Mesodermal cell (in vitro differentiated cells): ENCODE measurements around the gene KCNK10.

Experiments
- H3K27ac ChIP-seq: 2 replicates; pipeline ENCODE4 v1.7.0; 2013; ENCODE audit warnings: mild to moderate bottlenecking, low read depth, low read length, moderate library complexity; ENCODE audit not compliant: severe bottlenecking
- H3K36me3 ChIP-seq: 2 replicates; pipeline ENCODE4 v1.7.1; 2013; ENCODE audit warnings: mild to moderate bottlenecking, low read length, moderate library complexity; ENCODE audit not compliant: control insufficient read depth, insufficient read depth
- H3K4me1 ChIP-seq: one replicate; pipeline ENCODE4 v1.7.1; 2013; ENCODE audit warnings: mild to moderate bottlenecking, low read length; ENCODE audit not compliant: insufficient read depth, control insufficient read depth, poor library complexity, severe bottlenecking
- H3K4me3 ChIP-seq: 2 replicates; pipeline ENCODE4 v1.7.0; 2013; ENCODE audit warnings: low read length, control low read depth, mild to moderate bottlenecking; ENCODE audit not compliant: insufficient read depth, poor library complexity, severe bottlenecking; ENCODE audit errors: extremely low read depth
- H3K9me3 ChIP-seq: 2 replicates; pipeline ENCODE4 v1.7.1; 2013; ENCODE audit warnings: mild to moderate bottlenecking, low read length, moderate library complexity; ENCODE audit not compliant: control insufficient read depth
- WGBS, 2 experiments: methylation state at CpG; one replicate each; pipeline ENCODE4 v1.1.5; 2013; ENCODE audit warnings: missing lambda C conversion rate in 2 of 2; ENCODE audit not compliant: insufficient coverage in 2 of 2; 5-methylcytosine and 5-hydroxymethylcytosine counted together

Gene KCNK10

DNA sequence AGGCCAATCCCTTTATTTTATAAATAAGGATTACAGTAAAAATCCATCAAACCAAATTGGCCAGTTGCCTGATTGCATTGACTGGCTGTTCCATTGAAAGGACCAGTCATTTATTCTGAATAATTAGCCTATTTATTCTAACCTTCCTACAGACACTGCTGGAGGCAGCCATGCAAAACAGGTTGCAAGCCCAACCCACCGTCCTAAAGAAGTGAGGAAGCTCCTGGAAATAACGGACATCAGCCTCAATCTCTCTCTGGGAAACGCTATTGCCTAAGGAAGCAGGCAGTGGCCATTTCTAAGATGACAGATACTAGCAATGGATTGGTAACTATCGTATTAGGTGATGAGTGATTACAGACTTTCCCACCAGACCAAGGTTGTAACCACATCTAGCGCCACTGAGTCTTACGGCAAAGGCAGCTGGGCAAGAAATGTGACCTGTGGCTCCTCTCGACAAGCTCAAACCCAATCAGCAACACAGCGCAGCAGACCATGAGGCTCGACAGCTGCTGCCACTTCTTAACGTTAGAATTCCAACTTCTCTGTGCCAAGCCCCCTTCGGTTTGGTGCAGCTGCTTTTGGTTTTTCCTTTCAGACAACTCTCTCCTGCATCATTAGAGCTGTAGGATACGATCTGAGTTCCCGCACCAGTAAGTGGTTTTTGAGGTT is 134.2 kb downstream of the KCNK10 start:
- Histone ChIP-seq H3K4me3 (no peak overlapping the region), H3K36me3 (no peaks in the 10 kb centered on the region), H3K27ac (no peak overlapping the region), H3K4me1 (no peaks in the 10 kb centered on the region), H3K9me3 (no peaks in the 10 kb centered on the region)
- WGBS, 2 experiments: 48 to 59% methylated on average over 10 to 11 of the region's 13 CpGs

DNA sequence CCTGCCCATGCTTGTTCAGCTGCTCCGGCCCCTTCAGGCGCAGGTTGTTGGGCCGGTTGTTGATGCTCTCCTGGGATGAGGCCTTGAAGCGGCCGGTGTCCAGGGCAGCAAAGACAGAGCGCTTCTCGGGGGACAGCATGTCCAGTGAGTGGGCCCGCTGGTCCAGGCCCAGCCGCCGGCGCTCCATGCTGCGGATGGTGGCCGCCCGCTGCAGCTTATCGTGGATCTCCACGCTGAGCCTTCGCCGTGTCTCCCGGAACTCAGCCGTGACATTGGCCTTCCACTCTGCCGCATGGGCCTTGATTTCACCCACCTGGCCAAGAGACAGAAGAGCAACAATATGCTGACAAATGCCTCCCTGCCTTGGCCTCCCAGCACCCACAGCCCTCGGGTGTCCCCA is 137.2 kb downstream of the KCNK10 start:
- Histone ChIP-seq H3K36me3 (no peaks in the 10 kb centered on the region), H3K27ac (no peak overlapping the region), H3K9me3 (no peaks in the 10 kb centered on the region), H3K4me3 (no peak overlapping the region), H3K4me1 (no peaks in the 10 kb centered on the region)
- WGBS, 2 experiments: 95 to 97% methylated on average over 21 to 22 of the region's 22 CpGs

DNA sequence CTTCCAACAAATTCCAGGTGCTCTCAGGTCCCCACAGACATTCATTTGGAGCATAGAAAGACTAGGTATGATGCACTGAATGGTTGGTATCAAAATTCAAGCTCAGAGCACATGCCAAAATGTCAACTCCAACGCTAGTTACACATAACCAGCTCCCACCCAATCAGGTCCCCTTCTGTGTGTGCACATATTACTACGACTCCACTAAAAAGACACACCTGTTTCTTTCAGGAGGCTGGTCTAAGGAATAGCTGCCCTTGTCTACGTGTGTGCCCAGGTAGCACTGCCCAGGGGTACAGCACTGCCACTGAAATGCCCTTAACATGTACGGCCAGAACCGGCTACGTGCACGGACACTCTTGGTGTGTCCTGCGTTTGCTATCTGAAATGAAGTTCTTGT is 138.1 kb downstream of the KCNK10 start:
- no peak overlapping the region for H3K4me3 ChIP-seq
- WGBS, 2 experiments: 88 to 91% methylated on average over 7 to 8 of the region's 8 CpGs
- H3K36me3 ChIP-seq: no peaks in the 10 kb centered on the region
- no peaks in the 10 kb centered on the region for H3K4me1 ChIP-seq
- H3K27ac ChIP-seq: no peak overlapping the region
- H3K9me3 ChIP-seq: no peaks in the 10 kb centered on the region

DNA sequence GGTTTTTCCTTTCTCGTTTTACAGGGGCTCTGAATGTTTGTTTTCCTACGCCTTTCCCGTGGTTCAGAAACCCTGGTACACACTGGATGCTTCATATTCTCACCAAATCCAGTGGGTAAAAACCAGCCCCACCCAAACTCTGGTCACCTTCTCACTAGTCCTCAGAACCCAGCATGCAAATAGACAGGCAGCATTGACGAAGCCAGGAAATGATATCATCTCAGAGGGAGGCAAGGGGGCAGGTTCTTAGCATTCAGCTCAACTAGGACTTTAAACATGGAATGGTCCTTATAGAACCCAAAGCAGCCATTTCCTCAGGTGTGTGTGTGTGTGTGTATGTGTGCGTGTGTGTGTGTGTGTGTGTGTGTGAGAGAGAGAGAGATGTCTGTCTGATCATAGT is 142.0 kb downstream of the KCNK10 start:
- Histone ChIP-seq H3K9me3 (no peaks in the 10 kb centered on the region), H3K36me3 (no peaks in the 10 kb centered on the region), H3K4me3 (no peak overlapping the region), H3K27ac (no peak overlapping the region), H3K4me1 (no peaks in the 10 kb centered on the region)
- 61 to 83% methylated on average over 3 to 4 of the region's 5 CpGs for WGBS, 2 experiments

DNA sequence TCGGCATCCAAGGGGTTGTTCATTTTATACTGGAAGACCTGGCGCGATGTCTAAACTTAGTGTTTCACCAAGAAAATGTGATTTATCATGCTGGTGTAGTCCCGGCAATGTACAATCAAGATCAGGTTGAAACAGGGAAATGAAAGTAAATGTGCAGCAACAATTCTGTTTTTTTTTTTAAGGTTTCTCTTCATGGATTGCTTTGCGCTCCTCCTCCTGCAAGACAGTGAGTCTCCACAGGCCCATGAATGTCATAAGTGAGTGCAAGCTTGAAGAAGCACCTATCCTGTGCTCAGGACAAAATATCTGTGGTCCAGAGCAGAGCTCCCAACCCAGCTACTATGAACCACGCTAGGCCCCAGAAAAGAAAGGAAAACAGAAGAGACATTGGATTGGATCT is 143.4 kb downstream of the KCNK10 start:
- WGBS, 2 experiments: 87 to 89% methylated on average over 5 of the region's 6 CpGs

DNA sequence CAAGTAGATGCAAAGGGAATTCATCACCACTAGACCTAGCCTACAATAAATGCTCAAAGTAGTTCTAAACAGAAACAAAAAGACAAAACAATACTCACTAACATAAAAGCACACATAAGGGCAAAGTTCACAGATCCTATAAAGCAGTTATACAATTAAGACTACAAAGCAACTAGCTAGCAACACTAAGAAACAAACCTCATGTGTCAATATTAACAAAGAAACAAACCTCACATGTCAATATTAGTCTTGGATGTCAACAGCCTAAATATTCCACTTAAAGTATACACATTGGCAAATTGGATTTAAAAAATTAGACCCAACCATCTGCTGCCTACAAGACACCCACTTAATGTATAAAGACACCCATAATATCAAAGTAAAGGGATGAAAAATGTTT is 152.7 kb downstream of the KCNK10 start:
- Histone ChIP-seq H3K27ac (no peak overlapping the region), H3K4me1 (peaks cover 5% of the 10 kb centered on the region), H3K9me3 (peaks cover 4% of the 10 kb centered on the region), H3K36me3 (no peaks in the 10 kb centered on the region), H3K4me3 (no peak overlapping the region)

More for the DNA sequence above, 143.4 kb downstream of the KCNK10 start:
- Histone ChIP-seq H3K36me3 (no peaks in the 10 kb centered on the region), H3K27ac (no peak overlapping the region), H3K9me3 (no peaks in the 10 kb centered on the region), H3K4me1 (no peaks in the 10 kb centered on the region), H3K4me3 (no peak overlapping the region)

DNA sequence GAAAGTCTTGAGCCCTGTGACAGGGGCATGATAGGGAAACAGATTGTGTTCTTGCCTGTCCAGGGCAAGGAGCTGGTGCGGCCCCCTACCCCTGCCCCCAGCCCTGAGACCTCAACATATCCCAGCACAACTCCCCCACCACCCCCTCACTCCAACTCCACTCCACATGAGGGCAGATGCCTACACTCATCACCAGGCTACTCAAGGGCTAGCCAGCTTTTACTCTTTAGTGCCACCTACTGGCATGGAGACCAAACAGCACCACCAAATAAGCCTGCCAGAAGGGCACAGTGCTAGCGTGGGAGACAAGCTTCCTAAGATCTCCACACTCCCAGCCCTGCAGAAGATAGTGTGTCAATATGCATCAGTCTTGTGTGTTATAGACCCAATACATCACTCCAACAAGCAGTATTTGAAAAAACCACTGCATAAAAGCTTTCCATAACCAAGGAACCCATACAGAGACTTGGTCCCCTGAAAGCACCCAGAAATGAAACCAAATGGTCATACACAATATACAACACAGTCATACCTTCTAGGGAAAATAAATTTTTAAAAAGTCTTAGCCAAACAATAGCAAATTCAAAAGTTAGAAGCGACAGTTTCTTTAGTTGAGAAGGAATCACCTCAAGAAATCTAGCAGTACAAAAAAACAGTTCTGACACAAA is 154.4 kb downstream of the KCNK10 start:
- Histone ChIP-seq H3K9me3 (peaks cover 4% of the 10 kb centered on the region), H3K4me3 (no peak overlapping the region), H3K36me3 (no peaks in the 10 kb centered on the region), H3K4me1 (peaks cover 5% of the 10 kb centered on the region), H3K27ac (no peak overlapping the region)
- WGBS, 2 experiments: 93 to 100% methylated on average over 1 to 2 of the region's 3 CpGs

DNA sequence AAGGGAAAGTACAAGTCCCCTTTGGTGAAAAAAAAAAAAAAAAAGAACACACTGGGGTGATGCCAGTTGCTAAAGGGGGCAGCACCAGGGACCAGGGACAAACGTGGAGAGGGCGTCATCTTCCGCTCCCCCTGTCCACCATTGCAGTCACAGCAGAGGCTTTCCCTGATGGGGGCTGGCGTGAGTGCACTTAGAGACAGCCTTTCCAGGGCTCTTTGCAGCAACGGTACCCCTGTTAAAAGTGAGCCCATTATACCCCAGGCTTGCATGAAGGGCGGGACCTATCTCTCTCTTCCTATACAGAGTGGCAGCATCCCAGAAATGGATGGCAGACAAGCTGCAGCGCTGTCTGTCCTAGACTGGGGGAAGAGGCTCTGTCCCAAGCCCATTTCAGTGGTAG is 155.0 kb downstream of the KCNK10 start:
- WGBS, 2 experiments: 88 to 91% methylated on average over 7 of the region's 7 CpGs
- H3K4me1 ChIP-seq: peaks cover 5% of the 10 kb centered on the region
- peaks cover 4% of the 10 kb centered on the region for H3K9me3 ChIP-seq
- no peak overlapping the region for H3K4me3 ChIP-seq
- H3K27ac ChIP-seq: no peak overlapping the region
- no peaks in the 10 kb centered on the region for H3K36me3 ChIP-seq

DNA sequence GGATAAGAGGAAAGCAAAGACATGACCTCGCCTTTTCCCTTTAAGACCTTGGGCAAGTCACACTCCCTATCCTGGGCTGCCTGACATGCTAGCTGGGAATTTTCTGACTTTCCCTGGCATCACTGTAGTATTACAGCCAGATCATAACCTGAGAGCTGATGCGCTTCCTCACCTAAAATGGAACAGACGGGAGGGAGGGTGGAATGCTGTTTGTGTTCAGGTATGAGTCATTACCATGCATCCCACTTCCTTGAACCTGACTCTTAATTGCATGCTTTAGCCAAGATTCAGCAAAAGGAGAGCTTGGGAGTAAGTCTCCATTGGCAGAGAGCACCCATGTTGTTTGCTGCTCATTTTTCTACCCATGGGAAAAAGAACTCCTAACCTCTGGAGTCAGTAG is 156.5 kb downstream of the KCNK10 start:
- H3K9me3 ChIP-seq: peaks cover 4% of the 10 kb centered on the region
- no peaks in the 10 kb centered on the region for H3K36me3 ChIP-seq
- no peak overlapping the region for H3K27ac ChIP-seq
- peaks cover 5% of the 10 kb centered on the region for H3K4me1 ChIP-seq
- no peak overlapping the region for H3K4me3 ChIP-seq
- 80 to 100% methylated on average over 1 to 2 of the region's 3 CpGs for WGBS, 2 experiments

DNA sequence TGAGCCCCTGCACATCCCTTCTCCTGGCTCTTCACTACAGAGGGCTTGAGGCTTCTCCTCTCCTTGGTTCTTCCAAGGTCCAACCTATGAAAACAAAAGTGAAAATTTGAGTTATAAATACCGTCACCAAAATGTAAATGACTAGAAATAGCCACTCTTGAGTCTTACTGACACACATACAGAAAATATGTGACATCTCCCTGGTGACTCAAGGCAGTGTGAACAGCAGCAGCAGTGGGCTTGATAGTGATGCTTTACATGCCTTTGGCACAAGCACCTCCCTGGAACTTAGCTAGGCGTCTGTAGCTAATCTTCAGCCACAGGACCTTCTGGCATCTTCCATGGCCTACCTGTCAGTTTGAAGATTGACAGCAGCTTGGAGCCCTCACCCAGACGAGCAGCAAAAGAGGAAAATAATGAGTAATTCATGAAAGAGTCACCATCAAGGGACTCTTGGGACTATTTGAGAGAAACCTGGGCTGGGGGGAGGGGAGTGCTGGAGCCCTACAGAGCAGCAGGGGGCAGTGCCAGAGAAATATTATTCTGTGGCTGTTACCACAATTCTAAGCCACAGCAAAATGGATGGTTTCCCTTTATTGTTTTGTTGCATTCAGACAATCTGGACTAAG is 158.0 kb downstream of the KCNK10 start:
- H3K9me3 ChIP-seq: peaks cover 4% of the 10 kb centered on the region
- no peak overlapping the region for H3K4me3 ChIP-seq
- 69 to 80% methylated on average over 1 to 2 of the region's 3 CpGs for WGBS, 2 experiments
- H3K4me1 ChIP-seq: peaks cover 5% of the 10 kb centered on the region
- H3K36me3 ChIP-seq: no peaks in the 10 kb centered on the region
- no peak overlapping the region for H3K27ac ChIP-seq

DNA sequence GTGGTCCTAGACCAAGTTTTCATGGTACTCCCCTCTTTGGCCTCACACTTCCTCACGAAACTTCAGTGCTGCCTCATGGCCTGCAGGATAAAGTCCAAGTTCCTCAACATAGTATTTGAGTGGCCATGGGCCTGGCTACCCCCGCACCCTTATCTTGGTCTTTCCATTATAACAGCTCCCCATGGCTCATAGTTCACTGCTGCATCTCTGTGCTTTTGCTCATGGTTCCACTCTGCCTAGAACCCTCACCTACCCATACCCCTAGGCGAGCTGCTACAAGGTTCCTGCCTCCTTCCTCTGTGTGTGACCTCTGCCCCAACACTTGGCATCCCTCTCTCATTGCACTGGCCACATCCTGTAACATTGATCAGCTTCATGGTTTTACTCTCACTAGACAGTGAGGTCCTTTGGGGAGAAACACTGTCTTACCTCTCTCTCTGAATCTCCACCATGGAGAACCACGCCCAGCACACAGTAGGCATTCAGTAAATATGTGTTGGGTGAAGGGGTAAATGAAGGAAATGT is 159.3 kb downstream of the KCNK10 start:
- Histone ChIP-seq H3K4me1 (peaks cover 5% of the 10 kb centered on the region), H3K9me3 (peaks cover 4% of the 10 kb centered on the region), H3K4me3 (no peak overlapping the region), H3K36me3 (no peaks in the 10 kb centered on the region), H3K27ac (no peak overlapping the region)
- WGBS, 2 experiments: 87 to 95% methylated on average over 3 of the region's 4 CpGs
